ENCODE results near the gene LEUTX.
A peak's percentile ranks its signal among the peaks of the same experiment; 100 is the strongest.
"Not testable (repeated sequence)": the region's sequence is repeated elsewhere in the genome, so short reads cannot be mapped to it uniquely, and the experiment has no call there.

The LEUTX gene, protein sequence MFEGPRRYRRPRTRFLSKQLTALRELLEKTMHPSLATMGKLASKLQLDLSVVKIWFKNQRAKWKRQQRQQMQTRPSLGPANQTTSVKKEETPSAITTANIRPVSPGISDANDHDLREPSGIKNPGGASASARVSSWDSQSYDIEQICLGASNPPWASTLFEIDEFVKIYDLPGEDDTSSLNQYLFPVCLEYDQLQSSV

DNA sequence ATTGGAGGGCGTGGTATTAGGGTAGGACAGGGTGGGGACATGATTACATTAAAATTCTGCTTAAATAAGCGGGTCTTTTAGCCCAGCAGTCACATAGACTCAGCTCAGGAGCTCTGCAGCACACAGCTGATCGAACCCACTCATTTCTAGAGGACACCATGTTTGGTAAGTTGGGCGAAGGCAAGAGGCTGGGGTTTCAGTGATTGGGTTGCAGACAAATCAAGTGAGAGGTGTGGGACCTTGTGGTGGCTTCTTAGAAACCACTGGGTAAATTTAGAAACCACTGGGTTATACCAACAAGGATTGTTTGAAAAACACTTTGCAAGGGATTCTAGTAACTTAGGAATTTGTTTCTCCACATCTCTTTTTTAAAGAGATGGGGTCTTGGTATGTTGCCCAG lies at the start of gene LEUTX:
Gene LEUTX, plus strand, starts transcription at position 92 of the 400 bp plus-strand sequence. Its CDS starts 67 bp downstream, at position 159.
- no peak for DNase-seq (ENCODE audit: low spot score)

DNA sequence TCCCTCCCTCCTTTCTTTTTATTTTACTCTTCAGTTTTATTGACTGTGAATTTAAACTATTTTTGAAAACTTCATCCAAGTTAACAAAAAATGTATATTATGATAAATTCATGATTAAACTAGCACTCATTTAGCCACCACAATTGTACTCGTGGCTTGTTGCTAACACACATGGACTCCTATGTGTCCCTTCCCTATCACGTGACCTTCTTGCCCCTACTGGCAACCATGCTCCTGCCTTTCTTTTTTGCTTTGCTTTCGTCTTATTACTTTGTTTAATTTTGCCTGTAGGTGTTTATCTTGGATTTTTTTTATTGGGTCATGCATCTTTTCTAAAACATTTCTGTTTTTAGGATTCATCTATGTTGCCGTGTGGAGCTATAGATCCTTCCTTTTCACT lies 49.1 kb upstream of the LEUTX start:
- DNase-seq (ENCODE audit: low spot score), result no peak

DNA sequence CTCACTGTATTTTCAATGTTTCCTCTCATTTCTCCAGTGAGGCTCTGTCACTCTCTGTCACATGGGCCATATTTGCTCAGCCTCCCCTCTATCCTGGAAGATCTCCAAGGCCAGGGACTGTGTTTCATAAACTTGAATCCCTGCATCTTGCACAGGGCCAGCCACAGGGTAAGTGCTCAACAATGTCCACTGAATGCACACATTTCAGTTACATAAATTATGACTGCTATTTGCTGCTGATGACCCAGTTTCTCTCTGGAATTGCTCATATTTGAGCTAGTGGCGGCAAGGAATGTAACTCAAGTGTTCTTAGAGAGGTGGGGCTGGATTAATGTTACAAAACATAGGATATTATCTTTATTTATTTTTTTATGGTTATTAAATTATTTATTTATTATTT lies 47.0 kb upstream of the LEUTX start:
- DNase-seq (ENCODE audit: low spot score), result no peak

DNA sequence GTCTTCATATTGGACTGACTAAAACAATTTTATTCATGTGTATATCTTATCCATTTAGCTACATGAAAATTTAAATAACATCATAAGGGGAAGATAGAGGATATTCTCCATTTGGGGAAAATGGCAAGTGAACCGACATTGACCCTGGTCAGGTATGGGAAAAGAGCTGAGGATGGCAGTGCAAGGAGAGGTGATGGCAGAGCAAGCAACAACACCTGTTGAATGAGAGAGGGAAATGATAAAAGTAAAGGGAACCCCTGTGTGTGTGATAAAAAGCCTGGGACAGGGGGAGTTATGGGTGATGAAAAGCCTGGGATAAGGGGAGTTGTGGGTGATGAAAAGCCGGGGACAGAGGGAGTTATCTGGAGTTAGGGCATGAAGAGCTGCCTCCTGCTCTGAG lies 44.8 kb upstream of the LEUTX start:
- DNase-seq (ENCODE audit: low spot score), result no peak

DNA sequence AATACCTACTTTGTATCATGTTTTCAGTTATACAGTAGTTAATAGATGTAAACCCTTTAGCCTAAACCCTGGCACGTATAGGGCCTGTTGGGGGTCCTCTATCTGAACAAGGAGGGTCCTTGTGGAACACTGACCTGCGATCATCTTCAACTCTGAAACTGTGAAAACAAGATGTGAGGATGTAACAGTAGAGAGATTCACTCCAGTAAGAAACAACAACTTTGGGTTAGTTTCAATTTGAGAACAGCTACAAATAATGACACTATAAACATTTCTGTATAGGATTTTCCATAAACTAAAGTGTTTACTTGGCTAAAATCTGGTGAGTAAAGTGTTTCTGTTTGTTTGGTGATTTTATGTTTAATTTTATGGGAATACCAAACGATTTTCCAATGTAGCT lies 43.0 kb upstream of the LEUTX start:
- no peak for DNase-seq (ENCODE audit: low spot score)

DNA sequence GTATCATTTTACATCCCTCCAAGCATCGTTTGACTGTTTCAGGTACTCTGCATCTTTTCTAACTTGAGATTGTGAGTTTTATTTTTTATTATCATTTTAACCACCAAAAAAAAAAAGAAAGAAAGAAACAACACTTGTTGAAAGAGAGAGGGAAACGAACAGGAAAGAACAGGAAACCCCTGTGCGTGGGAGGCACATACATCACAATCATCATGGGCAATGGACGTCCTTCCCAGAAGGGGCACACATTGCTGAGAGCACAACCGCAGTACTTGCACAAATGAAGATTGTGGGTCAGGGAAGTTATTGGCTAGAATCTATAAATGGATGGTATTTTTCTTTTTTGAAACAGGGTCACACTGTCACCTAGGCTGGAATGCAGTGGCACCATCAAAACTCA lies 42.6 kb upstream of the LEUTX start:
- no peak for DNase-seq (ENCODE audit: low spot score)

DNA sequence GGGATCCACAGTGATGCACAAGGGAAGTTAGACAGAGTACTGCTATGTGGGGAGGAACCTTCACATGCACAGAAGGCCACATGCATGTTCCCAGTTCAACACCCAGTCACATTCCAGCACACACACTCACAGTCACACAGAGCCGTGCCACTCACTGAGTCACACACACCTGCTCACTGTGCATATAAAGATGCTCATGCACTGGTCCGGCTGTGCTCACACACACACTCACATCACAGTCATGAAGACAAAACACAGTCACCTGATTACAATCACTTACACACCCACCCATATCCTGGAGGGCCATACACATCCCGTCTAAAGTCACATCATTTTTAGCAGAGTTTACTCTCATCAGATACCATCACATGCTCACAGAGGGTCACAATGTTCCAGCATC lies 41.3 kb upstream of the LEUTX start:
- no peak for DNase-seq (ENCODE audit: low spot score)

DNA sequence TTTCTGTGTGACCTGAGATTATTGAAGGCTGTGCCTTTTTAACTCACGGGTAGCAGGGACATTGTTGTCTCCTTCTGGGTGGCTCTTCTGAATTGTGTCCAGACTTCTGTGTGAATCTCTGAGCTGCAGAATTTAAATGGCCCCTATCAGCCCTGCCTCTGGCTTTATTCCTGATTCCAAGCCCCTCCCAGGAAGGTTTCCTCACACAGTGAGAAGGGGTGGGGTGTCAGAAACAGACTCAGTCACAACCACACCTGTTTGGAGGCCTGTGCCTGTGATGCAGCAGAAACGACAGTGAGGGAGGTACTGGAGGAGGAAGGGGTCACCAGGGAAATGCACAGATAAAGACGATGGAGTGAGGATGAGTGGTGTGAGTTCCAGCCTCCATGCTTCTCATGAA lies 40.8 kb upstream of the LEUTX start, which contains the start of gene CLC:
Gene CLC, minus strand, starts transcription at position 139 of the 400 bp plus-strand sequence. Its CDS starts 77 bp downstream, at position 62.
- DNase-seq (ENCODE audit: low spot score), result no peak

DNA sequence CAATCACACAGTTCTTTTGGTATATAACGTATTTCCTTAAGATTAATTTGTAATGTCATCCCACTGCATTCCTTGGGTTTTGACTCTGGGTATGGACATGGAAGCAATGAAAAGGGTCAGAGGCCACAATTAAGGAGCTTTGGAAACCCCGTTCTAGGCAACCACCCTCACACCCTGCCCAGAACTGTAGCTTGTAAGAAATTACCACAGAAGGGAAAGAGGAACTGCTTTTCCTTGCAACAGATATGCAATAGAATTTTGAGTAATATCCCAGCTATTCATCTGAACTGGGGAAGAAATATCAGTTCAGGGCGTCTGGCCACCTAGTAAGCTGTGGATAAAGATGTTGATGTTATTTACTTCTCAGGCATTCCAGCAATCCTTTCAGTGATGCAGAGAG lies 39.8 kb upstream of the LEUTX start:
- DNase-seq (ENCODE audit: low spot score), result no peak

DNA sequence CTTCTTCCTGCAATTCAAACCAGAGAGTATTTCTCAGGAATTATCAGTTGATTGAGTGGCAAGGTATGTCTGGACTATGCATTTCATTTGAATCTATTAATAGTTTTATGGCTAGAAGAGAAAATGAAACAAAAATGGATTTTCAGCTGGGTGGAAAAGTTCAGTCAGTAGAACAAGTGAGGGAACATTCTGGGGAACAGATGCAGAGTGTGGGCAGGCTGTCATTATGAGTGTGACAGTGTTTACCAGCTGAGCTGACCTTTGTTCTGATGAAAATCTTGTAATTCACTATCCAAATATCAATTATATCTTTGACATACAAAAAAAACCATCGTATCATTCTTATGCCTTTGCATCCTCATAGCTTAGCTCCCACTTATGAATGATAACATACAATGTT lies 38.3 kb upstream of the LEUTX start:
- no peak for DNase-seq (ENCODE audit: low spot score)

DNA sequence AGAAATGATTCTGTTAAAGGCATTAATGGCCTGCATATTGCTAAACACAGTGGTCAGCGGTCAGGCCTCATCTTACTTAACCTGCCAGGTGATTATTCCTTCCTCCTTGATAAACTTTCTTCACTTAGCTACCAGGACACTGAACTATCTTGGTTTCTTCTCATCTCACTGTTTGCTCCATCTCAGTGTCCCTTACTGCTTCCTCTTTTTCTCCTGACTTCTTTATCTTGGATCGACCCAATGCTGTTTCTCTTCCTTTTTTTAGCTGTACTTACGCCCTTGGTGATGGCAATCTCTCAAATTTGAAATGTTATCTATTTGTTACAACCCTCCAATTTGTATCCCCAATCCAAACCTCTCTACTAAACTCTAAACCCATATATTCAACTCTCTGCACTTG lies 33.0 kb upstream of the LEUTX start:
- DNase-seq (ENCODE audit: low spot score), result no peak

DNA sequence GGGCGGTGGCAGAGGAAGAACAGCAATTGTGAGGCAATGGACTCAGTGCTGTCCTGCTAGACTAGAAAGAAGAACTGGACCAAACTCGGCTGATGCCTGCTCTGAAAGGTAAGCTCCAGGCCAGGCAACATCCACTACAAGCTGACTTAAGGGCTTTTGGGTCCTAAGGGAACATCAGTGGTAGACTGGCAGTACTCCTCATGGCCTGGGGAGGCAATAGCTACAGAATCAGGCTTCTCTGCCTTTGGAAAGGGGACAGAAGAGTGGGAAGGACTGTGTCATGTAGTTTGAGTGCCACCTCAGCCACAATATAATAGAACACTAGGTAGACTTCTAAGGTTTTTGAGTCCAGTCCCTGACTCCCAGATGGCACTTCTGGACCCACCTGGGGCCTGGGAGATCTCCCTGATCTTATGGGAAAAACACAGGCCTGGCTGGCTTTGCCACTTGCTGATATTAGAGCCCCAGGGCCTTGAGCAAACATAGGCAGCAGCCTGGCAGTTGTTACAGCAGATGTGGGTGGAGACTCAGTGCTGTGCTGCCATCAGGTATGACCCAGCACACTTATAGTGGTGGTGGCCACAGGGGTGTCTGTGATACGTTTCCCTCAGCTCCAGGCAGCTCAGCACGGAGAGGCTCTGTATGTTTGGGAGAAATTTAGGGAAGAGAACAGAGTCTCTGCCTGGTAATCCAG lies 31.7 kb upstream of the LEUTX start:
- peak; percentile 29 for DNase-seq (ENCODE audit: low spot score)

DNA sequence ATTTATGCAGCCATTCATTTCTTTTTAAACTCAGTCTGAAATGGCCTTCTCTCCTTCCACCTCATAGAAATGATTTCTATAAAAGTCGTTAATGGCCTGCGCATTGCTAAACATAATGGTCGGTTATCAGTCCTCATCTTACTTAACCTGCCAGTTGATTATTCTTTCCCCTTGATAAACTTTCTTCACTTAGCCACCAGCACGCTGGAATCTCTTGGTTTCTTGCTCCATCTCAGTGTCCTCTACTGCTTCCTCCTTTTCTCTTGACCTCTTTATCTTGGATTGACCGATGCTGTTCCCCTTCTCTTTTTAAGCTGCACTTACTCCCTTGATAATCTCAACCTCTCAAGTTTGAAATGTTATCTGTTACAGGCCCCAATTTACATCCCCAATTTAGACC lies 28.7 kb upstream of the LEUTX start:
- DNase-seq (ENCODE audit: low spot score), result no peak

DNA sequence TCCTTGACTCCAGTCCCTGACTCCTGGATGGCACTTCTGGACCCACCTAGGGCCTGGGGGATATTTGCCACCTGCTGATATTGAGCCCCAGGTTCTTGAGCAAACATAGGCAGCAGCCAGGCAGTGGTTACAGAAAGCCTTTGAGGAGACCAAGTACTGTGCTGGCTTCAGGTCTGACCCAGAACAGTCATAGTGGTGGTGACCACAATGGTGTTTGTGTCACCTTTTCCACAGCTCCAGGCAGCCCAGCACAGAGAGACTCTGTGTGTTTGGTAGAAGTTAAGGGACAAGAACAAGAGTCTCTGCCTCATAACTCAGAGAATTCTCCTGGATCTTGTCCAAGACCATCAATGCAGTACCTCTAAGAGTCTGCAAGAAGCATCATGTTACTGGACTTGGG lies 26.3 kb upstream of the LEUTX start:
- no peak for DNase-seq (ENCODE audit: low spot score)

DNA sequence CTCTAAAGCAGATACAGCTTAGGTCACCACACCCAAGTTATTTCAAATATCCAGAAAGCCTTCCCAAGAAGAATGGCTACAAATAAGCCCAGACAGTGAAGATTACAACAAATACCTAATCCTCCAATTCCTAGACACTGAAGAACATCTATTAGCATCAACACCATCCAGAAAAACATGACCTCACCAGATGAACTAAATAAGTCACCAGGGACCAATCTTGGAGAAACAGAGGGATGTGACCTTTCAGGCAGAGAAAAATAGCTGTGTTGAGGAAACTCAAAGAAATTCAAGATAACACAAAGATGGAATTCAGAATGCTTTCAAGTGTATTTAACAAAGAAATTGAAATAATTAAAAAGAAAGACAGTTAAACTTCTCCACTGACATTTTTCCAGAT lies 25.9 kb upstream of the LEUTX start:
- no peak for DNase-seq (ENCODE audit: low spot score)

DNA sequence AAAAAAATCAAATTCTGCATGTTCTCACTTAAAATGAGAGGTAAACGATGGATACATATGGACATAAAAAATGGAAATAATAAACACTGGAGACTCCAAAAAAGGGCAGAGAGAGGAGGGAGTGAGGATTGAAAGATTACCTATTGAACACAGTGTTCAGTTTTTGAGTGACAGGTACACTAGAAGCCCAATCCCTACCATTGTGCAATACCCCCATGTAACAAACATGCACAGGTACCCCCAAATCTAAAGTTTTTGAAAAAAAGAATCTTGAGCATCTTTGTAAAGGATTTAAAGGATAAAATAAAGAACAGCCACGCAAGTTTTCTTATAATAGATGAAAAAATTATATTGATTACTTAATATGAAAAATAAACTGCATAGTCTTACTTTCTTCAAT lies 24.1 kb upstream of the LEUTX start:
- DNase-seq (ENCODE audit: low spot score), result no peak

DNA sequence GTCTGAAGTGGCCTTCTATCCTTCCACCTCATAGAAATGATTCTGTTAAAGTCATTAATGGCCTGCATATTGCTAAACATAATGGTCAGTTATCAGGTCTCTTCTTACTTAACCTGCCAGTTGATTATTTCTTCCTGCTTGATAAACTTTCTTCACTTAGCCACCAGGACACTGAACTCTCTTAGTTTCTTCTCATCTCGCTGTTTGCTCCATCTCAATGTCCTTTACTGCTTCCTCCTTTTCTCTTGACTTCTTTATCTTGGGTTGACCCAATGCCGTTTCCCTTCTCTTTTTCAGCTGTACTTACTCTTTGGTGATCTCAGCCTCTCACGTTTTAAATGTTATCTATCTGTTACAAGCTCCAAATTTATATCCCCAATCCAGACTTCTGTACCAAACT lies 23.7 kb upstream of the LEUTX start:
- DNase-seq (ENCODE audit: low spot score), result no peak

DNA sequence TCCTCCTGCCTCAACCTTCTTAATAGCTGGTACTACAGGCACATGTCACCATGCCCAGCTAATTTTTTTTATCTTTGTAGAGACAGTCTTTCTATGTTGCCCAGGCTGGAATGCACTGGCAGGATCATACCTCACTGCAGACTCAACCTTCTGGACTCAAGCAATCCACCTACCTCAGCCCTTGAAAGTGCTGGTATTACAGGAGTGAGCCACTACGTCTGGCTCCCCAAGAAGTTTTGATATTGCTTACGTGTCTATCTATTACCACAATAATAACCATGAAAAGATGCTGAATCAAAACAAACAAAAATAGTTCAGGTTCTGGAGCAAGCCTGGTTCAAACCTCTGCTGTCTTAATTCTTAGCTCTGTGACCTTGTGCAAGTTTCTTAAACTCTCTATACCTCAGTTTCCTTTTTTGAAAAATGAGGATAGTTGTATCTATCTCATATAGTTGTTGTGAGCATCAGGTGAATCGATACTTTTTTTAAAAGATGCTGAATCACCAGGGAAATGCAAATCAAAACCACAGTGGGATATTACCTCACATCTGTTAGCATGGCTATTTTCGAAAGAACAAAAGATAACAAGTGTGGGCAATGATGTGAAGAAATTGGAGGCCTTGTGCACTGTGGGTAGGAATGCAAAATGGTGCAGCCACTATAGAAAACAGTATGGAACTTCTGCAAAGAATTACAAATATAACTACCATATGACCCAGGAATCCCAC lies 19.0 kb upstream of the LEUTX start:
- DNase-seq (ENCODE audit: low spot score), result no peak

DNA sequence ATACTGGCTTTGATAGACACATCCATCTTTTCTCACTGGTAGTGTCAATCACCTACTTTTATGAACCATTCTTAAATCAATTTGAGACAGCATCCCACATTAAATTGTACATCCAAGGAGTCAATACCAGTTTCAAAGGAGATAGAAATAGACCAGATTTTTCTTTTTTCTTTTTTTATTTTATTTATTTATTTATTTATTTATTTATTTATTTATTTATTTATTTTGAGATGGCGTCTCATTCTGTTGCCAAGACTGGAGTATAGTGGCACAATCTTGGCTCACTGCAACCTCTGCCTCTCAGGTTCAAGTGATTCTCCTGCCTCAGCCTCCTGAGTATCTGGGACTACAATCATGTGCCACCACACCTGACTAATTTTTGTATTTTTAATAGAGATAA lies 16.8 kb upstream of the LEUTX start:
- not testable (repeated sequence) for DNase-seq (ENCODE audit: low spot score)

DNA sequence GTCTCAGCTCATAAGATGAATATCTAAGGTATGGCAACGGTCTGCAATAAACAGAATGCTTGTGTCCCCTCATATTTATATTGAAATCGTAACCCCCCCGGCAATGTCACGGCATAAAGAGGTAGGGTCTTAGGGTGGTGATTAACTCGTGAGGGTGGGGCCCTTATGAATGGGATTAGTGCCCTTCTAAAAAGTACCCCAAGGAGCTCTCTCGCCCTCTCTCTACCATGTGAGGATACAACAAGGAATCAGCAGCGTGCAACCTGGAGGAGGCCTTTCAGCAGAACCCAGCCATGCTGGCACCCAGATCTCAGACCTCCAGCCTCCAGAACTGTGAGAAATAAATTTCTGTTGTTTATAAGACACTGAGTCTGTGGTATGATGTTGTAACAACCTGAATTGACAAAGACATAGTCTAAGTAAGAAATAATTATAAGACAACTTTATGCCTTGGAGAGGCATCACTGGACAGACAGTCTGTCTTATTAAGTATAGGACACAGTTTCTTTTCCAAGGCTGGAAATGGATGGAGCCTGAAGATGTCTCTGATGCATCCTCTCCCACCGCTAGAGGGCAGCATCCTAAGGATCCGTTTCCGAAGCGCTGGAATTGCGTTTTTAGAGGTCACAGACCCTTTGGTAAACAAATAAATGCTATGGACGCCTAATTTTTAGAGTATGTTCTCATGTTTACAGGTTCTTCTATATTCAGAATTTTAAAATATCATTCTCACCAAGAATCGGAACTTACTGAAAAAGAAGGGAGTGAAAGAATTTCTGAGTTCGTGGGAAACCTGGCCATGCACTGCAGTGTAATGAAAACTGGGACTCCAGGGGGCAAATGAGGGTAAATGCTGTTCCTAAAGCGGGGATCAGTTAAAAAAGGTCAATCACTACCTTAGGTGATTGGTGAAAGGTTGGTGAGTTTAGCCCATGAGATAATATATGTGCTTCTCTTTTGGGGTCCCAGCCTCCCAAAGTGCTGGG lies 13.3 kb upstream of the LEUTX start:
- peak; percentile 52 for DNase-seq (ENCODE audit: low spot score)

DNA sequence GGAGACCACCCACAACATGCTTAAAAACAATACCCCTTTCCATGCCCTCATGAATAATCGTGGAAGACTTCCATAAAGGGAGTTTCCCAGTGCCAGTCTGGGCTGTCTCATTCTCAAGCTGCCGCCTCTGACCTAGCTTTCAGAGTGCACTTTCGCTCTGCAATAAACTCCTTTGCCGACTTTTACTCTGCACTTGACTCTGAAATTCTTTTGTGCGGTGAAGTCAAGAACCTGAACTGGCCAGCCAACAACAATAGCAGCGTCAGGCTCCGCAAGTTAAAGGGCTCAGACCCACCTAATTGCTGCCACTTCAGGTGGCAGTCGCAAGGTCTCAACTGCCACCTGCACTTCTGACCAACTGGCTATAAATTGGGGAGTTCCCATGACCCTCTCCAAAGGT lies 10.3 kb upstream of the LEUTX start:
- DNase-seq (ENCODE audit: low spot score), result no peak

DNA sequence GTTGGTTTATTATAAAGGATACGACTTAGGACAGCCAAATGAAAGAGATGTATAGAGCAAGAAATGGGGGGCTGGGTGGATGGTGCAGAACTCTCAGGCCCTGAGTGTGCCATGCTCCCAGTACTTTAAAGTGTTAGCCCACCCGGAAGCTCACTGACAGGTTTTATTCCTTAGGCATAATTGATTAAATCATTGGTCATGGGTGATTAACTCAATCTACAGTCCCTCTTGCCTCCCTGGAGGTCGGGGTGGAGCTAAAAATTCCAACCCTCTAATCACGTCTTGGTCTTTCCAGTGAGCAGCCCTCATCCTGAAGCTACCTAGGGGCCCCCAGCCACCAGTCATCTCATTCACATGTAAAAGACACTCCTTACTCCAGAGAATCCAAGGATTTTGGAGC lies 9.9 kb upstream of the LEUTX start:
- DNase-seq (ENCODE audit: low spot score), result no peak

Data from SW480 (cell line).